Epithelial cell of esophagus (primary cell): ENCODE data around the gene CCL17.

Source experiments
- DNase-seq: peaks from one replicate; pipeline ENCODE4 v3.0.0; 2010; ENCODE audit warnings: low read depth
- H3K4me3 ChIP-seq: 2 replicates; pipeline ENCODE4 v1.5.1; 2011; ENCODE audit warnings: mild to moderate bottlenecking, low read length, control low read depth
- TF ChIP-seq, protein P1 (sequence below): IDR thresholded peaks from 2 replicates; pipeline ENCODE4 v1.5.1; 2011; ENCODE audit warnings: low read depth, mild to moderate bottlenecking, low read length, control low read depth, inconsistent platforms; ENCODE audit not compliant: insufficient read depth; ENCODE audit errors: missing control alignments

The CCL17 gene

GRCh38 chr16:57446531-57447185, 42.1 kb downstream of the CCL17 start:
- TF ChIP-seq, protein P1, sequence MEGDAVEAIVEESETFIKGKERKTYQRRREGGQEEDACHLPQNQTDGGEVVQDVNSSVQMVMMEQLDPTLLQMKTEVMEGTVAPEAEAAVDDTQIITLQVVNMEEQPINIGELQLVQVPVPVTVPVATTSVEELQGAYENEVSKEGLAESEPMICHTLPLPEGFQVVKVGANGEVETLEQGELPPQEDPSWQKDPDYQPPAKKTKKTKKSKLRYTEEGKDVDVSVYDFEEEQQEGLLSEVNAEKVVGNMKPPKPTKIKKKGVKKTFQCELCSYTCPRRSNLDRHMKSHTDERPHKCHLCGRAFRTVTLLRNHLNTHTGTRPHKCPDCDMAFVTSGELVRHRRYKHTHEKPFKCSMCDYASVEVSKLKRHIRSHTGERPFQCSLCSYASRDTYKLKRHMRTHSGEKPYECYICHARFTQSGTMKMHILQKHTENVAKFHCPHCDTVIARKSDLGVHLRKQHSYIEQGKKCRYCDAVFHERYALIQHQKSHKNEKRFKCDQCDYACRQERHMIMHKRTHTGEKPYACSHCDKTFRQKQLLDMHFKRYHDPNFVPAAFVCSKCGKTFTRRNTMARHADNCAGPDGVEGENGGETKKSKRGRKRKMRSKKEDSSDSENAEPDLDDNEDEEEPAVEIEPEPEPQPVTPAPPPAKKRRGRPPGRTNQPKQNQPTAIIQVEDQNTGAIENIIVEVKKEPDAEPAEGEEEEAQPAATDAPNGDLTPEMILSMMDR: no peak
- H3K4me3 ChIP-seq: peak overlapping the region; percentile 97
- peak; percentile 37 for DNase-seq

DNA sequence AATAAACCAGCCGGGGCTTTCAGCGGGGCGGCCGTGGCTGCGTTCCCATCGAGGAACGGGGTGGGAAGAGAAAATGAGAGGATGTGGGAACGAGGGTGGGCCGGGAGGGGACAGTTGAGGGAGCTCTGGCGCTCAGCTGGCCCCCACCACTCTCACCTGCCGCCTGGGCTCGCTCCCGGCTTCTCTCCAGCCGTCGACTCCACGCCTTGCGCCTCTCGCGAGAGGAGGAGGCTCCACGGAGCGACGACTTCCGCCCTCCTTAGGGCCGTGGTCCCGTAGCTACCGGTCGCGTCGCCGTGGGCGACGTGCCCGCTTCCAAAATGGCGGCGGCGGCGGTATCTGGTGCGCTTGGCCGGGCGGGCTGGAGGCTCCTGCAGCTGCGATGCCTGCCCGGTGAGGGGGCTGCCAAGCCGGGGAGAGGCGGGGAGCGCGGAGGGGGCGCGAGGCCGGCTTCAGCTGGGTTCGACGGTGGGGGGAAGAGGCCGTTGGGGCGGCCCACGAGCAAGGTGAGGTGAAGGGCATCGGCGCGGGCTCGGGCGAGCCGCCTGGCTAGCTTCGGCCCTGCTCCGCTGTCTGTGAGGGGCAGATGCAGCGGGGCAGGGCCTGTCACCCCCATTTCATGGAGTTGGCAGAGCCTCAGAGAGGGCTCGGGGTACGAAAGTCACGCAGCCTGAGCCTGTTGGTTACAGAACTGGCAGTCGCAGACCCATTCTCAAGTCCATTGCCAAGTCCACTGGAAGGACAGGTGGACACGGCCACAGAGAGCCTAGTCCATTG, 42.8 kb downstream of the CCL17 start, which contains the start of the genes CIAPIN1 and COQ9:
Gene CIAPIN1, minus strand, starts transcription at position 200 of the 777 bp plus-strand sequence. CDS start 6,457 bp downstream, outside the sequence.
Gene COQ9, plus strand, starts transcription at position 294 of the 777 bp plus-strand sequence. Its CDS starts 27 bp downstream, at position 321.
- TF ChIP-seq, protein P1: no peak
- H3K4me3 ChIP-seq: peak within 1 kb of the TSS; percentile 97
- DNase-seq: peak; percentile 96

DNA sequence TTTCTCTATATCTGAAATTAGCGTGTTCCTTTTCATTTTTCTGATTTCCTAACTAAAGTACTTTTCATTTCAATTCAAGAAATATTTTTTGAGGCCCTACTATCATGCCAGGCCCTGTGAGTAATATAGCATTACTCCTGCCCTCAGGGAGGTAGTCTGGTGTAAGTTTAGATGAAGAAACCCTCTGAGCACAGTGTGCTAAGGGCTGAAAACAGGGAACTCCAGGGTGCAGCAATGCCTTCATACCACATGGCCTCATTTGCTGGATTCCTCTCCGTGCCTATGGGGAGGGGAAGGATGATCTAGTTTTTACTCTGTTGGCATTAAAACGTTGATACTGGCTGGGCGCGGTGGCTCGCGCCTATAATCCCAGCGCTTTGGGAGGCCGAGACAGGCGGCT, 47.5 kb downstream of the CCL17 start:
- no peak for DNase-seq
- no peak overlapping the region for H3K4me3 ChIP-seq
- TF ChIP-seq, protein P1: no peak

GRCh38 chr16:57462209-57462977, 57.8 kb downstream of the CCL17 start, which contains the start of gene POLR2C:
Gene POLR2C, plus strand, starts transcription at chr16:57462679. Its CDS starts 46 bp downstream, at chr16:57462725.
- TF ChIP-seq, protein P1: peak; percentile 88
- peak within 1 kb of the TSS; percentile 81 for H3K4me3 ChIP-seq
- DNase-seq: peak; percentile 87

DNA sequence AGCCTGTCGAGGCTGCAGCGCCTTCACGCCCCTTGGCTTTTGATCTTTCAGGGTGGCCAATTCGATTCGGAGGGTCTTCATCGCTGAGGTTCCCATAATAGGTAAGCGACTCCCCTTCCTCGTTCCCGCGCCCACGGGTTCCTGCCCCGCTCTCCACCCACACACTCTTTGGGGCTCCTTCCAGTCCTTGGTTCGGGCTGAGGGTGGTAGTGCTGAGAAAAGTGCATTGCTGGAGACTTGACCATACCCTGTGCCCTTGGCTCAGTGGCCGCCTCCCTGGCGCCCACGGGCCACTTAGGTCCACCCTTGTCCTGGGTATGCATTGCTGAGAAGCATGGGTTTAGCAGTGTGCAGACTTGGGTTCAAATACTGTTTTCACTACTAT, 58.4 kb downstream of the CCL17 start:
- TF ChIP-seq, protein P1: no peak
- no peak for DNase-seq
- peak overlapping the region; percentile 81 for H3K4me3 ChIP-seq

- DNase-seq: no peak
- H3K4me3 ChIP-seq: no peak overlapping the region
- TF ChIP-seq, protein P1: no peak
Observed at GRCh38 chr16:57464523-57464922, 60.0 kb downstream of the CCL17 start.
